Measurements from ENCODE around the gene NFASC.
A peak's percentile ranks its signal among the peaks of the same experiment; 100 is the strongest.

The NFASC gene

DNA sequence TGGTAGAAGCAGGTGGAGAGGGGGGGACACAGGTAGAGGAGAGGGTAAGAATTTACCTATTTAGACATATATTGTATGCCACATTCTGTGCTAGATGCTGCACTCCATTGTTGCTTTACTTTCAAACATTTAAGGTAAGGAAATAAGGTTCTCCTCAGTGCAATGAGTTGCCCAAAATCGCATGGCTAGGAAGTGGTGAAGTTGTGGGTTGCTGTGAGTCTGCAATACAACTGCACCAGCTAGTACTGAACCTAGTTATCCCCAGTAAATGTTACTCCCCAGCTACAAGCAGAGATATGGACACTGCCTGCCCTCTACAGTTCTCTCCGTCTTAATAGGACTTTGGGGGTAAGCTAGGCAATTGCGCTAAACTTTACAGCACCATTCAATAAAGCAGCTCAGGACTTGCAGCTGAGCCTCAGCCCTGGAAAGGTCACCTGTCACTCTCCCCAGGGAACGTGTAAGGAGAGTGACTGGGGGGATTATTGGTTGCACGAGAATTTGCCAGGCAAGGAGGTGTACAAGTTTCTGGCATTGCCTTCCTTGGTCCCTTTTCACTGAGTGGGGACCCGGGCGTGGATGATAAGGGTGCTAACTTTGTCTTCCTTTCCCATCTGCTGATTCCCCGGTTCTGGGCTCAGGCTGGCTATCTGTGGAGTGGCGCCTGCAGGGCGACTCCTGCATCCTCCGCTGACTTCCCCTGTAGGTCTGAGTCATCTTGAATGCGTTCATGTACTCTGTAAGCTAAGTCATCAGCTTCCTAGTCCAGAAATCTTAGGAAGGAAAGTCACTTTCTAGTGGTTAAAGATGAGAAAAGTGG is 101.1 kb downstream of the NFASC start:
- peaks cover 80 to 83% of the 10 kb centered on the region in 2 donors for H3K36me3 ChIP-seq (ENCODE audit: control insufficient read depth in 2 of 2, insufficient read depth in 2 of 2, low read length in 2 of 2)
- peak overlapping the region in 1 of 2 donors; percentile 13 for H3K9ac ChIP-seq (ENCODE audit: low read length in 2 of 2)
- no peak overlapping the region for H3K27ac ChIP-seq (ENCODE audit: low read length)
- H3K9me3 ChIP-seq (ENCODE audit: control insufficient read depth in 2 of 2, low read length in 2 of 2) = no peaks in the 10 kb centered on the region
- no peak overlapping the region for H3K4me3 ChIP-seq (ENCODE audit: low read length in 2 of 2)
- no peaks in the 10 kb centered on the region for H3K27me3 ChIP-seq (ENCODE audit: control insufficient read depth in 1 of 2, insufficient read depth in 2 of 2, low read length in 2 of 2)
- H3K4me1 ChIP-seq (ENCODE audit: control insufficient read depth, insufficient read depth, low read length) = no peaks in the 10 kb centered on the region

- H3K27ac ChIP-seq (ENCODE audit: low read length) = no peak overlapping the region
- no peak overlapping the region for H3K4me3 ChIP-seq (ENCODE audit: low read length in 2 of 2)
- no peaks in the 10 kb centered on the region for H3K9me3 ChIP-seq (ENCODE audit: control insufficient read depth in 2 of 2, low read length in 2 of 2)
- H3K27me3 ChIP-seq (ENCODE audit: control insufficient read depth in 1 of 2, insufficient read depth in 2 of 2, low read length in 2 of 2) = no peaks in the 10 kb centered on the region
- no peak overlapping the region for H3K9ac ChIP-seq (ENCODE audit: low read length in 2 of 2)
- no peaks in the 10 kb centered on the region for H3K4me1 ChIP-seq (ENCODE audit: control insufficient read depth, insufficient read depth, low read length)
- peaks cover 83 to 87% of the 10 kb centered on the region in 2 donors for H3K36me3 ChIP-seq (ENCODE audit: control insufficient read depth in 2 of 2, insufficient read depth in 2 of 2, low read length in 2 of 2)
Observed at GRCh38 chr1:204972426-204972825, 101.8 kb downstream of the NFASC start.

DNA sequence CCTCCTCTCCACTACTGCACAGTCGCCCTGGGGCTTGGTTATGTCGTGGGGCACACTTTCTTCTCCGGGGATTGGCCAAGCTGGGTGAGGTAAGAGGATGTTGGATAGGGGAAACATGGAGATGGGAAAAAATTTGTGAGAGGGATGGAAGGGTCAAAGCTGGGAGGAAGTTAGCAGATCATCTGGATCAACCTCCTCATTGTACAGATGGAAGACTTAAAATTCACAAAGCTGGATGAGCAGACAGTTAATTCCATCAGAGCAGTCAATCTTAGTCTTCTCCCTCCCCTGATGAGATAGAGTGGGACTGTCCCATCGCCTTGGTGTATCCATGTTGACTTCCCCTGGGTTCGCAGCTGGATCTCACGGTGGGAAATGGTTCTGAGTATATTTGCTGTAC is 102.8 kb downstream of the NFASC start:
- H3K9ac ChIP-seq (ENCODE audit: low read length in 2 of 2) = no peak overlapping the region
- H3K36me3 ChIP-seq (ENCODE audit: control insufficient read depth in 2 of 2, insufficient read depth in 2 of 2, low read length in 2 of 2) = peaks cover 84 to 86% of the 10 kb centered on the region in 2 donors
- H3K4me3 ChIP-seq (ENCODE audit: low read length in 2 of 2) = no peak overlapping the region
- H3K9me3 ChIP-seq (ENCODE audit: control insufficient read depth in 2 of 2, low read length in 2 of 2) = no peaks in the 10 kb centered on the region
- no peaks in the 10 kb centered on the region for H3K27me3 ChIP-seq (ENCODE audit: control insufficient read depth in 1 of 2, insufficient read depth in 2 of 2, low read length in 2 of 2)
- H3K27ac ChIP-seq (ENCODE audit: low read length) = no peak overlapping the region
- H3K4me1 ChIP-seq (ENCODE audit: control insufficient read depth, insufficient read depth, low read length) = no peaks in the 10 kb centered on the region

- Histone ChIP-seq H3K27me3 (ENCODE audit: control insufficient read depth in 1 of 2, insufficient read depth in 2 of 2, low read length in 2 of 2) (no peaks in the 10 kb centered on the region), H3K27ac (ENCODE audit: low read length) (no peak overlapping the region), H3K9me3 (ENCODE audit: control insufficient read depth in 2 of 2, low read length in 2 of 2) (no peaks in the 10 kb centered on the region), H3K4me3 (ENCODE audit: low read length in 2 of 2) (no peak overlapping the region), H3K36me3 (ENCODE audit: control insufficient read depth in 2 of 2, insufficient read depth in 2 of 2, low read length in 2 of 2) (peaks cover 80 to 86% of the 10 kb centered on the region in 2 donors), H3K9ac (ENCODE audit: low read length in 2 of 2) (no peak overlapping the region), H3K4me1 (ENCODE audit: control insufficient read depth, insufficient read depth, low read length) (no peaks in the 10 kb centered on the region)
Observed at GRCh38 chr1:204974327-204974726, 103.7 kb downstream of the NFASC start.

DNA sequence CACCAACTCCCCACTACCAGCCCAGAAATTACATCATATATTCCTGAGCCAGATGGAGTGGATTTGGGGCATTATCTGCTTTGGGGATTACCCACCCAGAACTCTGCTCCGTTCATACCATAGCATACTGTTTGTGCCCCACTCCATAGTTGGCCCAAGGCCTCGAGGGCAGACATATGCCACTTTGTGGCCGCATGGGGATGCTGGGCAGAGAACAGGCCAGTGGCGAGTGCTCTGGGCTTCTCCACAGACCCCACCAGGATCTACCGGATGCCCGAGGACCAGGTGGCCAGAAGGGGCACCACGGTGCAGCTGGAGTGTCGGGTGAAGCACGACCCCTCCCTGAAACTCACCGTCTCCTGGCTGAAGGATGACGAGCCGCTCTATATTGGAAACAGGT is 104.4 kb downstream of the NFASC start:
- Histone ChIP-seq H3K4me1 (ENCODE audit: control insufficient read depth, insufficient read depth, low read length) (no peaks in the 10 kb centered on the region), H3K36me3 (ENCODE audit: control insufficient read depth in 2 of 2, insufficient read depth in 2 of 2, low read length in 2 of 2) (peaks cover 76 to 89% of the 10 kb centered on the region in 2 donors)

DNA sequence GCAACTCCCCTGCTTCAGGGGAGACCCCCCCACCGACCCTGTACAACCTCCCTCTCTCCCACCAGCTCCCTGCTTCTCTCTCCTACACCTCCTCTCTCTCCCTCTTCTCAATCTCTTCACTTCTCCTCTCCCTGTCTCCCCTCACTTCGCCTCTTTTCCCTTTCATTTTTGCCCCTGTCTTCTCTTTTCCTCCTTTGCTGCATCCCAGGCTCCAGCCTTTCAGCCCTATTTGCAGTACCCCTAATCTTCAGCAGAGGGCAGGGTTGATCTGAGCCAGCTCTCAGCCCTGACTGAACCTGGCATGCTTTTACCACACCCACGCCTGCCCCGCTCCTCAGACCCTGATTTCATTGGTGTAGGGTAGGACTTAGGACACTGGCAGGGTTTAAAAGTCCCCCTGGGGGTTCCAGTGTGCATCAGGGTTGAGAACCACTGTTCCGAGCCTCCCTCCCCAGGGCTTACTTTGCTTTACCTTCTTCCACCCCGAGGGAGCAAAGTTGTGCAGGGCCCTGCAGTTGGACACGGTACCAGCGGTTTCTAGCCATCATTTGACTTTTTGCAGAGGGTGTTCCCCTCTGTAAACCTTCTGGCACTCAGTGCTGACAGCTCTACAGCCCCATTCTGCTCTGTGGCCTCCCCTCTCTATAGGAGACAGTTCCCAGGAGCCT is 105.0 kb downstream of the NFASC start:
- Histone ChIP-seq H3K27ac (ENCODE audit: low read length) (no peak overlapping the region), H3K27me3 (ENCODE audit: control insufficient read depth in 1 of 2, insufficient read depth in 2 of 2, low read length in 2 of 2) (no peaks in the 10 kb centered on the region), H3K36me3 (ENCODE audit: control insufficient read depth in 2 of 2, insufficient read depth in 2 of 2, low read length in 2 of 2) (peaks cover 74 to 91% of the 10 kb centered on the region in 2 donors), H3K4me1 (ENCODE audit: control insufficient read depth, insufficient read depth, low read length) (peaks cover 4% of the 10 kb centered on the region), H3K9ac (ENCODE audit: low read length in 2 of 2) (no peak overlapping the region), H3K4me3 (ENCODE audit: low read length in 2 of 2) (no peak overlapping the region), H3K9me3 (ENCODE audit: control insufficient read depth in 2 of 2, low read length in 2 of 2) (no peaks in the 10 kb centered on the region)

More for the DNA sequence above, 104.4 kb downstream of the NFASC start:
- H3K9ac ChIP-seq (ENCODE audit: low read length in 2 of 2) = no peak overlapping the region
- no peaks in the 10 kb centered on the region for H3K9me3 ChIP-seq (ENCODE audit: control insufficient read depth in 2 of 2, low read length in 2 of 2)
- no peak overlapping the region for H3K4me3 ChIP-seq (ENCODE audit: low read length in 2 of 2)
- H3K27me3 ChIP-seq (ENCODE audit: control insufficient read depth in 1 of 2, insufficient read depth in 2 of 2, low read length in 2 of 2) = no peaks in the 10 kb centered on the region
- H3K27ac ChIP-seq (ENCODE audit: low read length) = no peak overlapping the region

DNA sequence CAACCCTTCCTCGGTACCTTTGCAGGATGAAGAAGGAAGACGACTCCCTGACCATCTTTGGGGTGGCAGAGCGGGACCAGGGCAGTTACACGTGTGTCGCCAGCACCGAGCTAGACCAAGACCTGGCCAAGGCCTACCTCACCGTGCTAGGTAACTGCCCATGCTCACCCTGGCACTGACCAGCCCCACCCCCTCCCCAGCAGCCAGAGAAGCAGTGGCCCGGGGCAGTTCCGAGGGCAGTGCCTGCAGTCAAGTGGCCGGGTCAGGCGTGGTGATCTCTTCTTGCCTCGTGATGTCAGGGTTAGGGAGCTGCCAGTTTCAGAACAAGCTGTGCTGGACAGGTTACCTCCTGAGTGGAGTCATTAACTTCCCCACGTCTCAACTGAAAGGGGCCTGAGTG is 106.0 kb downstream of the NFASC start:
- Histone ChIP-seq H3K4me3 (ENCODE audit: low read length in 2 of 2) (no peak overlapping the region), H3K27ac (ENCODE audit: low read length) (no peak overlapping the region), H3K36me3 (ENCODE audit: control insufficient read depth in 2 of 2, insufficient read depth in 2 of 2, low read length in 2 of 2) (peaks cover 70 to 87% of the 10 kb centered on the region in 2 donors), H3K27me3 (ENCODE audit: control insufficient read depth in 1 of 2, insufficient read depth in 2 of 2, low read length in 2 of 2) (no peaks in the 10 kb centered on the region), H3K9ac (ENCODE audit: low read length in 2 of 2) (no peak overlapping the region), H3K4me1 (ENCODE audit: control insufficient read depth, insufficient read depth, low read length) (peaks cover 6% of the 10 kb centered on the region), H3K9me3 (ENCODE audit: control insufficient read depth in 2 of 2, low read length in 2 of 2) (no peaks in the 10 kb centered on the region)

GRCh38 chr1:204977318-204977717 is 106.7 kb downstream of the NFASC start:
- H3K36me3 ChIP-seq (ENCODE audit: control insufficient read depth in 2 of 2, insufficient read depth in 2 of 2, low read length in 2 of 2) = peaks cover 70 to 87% of the 10 kb centered on the region in 2 donors
- no peaks in the 10 kb centered on the region for H3K9me3 ChIP-seq (ENCODE audit: control insufficient read depth in 2 of 2, low read length in 2 of 2)
- peaks cover 6% of the 10 kb centered on the region for H3K4me1 ChIP-seq (ENCODE audit: control insufficient read depth, insufficient read depth, low read length)
- no peak overlapping the region for H3K9ac ChIP-seq (ENCODE audit: low read length in 2 of 2)
- no peak overlapping the region for H3K4me3 ChIP-seq (ENCODE audit: low read length in 2 of 2)
- H3K27ac ChIP-seq (ENCODE audit: low read length) = no peak overlapping the region
- no peaks in the 10 kb centered on the region for H3K27me3 ChIP-seq (ENCODE audit: control insufficient read depth in 1 of 2, insufficient read depth in 2 of 2, low read length in 2 of 2)

DNA sequence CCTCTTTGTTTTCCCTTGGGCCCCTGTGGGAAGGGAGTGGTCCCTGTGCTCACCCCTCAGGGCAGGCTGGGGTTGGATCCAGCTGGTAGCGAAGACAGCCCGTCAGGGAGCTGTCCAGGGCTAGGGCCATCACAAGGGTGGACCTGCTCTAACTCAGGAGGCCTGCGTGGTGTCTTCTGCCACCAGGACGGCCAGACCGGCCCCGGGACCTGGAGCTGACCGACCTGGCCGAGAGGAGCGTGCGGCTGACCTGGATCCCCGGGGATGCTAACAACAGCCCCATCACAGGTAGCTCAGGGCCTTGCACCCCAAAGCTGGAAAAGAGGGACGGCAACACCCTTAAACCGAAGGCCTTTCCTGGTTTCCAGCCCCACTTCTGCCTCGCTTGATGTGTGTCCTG is 108.1 kb downstream of the NFASC start:
- H3K36me3 ChIP-seq (ENCODE audit: control insufficient read depth in 2 of 2, insufficient read depth in 2 of 2, low read length in 2 of 2) = peaks cover 68 to 86% of the 10 kb centered on the region in 2 donors

GRCh38 chr1:204979306-204979705 is 108.6 kb downstream of the NFASC start:
- Histone ChIP-seq H3K9me3 (ENCODE audit: control insufficient read depth in 2 of 2, low read length in 2 of 2) (no peaks in the 10 kb centered on the region), H3K4me3 (ENCODE audit: low read length in 2 of 2) (no peak overlapping the region), H3K4me1 (ENCODE audit: control insufficient read depth, insufficient read depth, low read length) (peaks cover 6% of the 10 kb centered on the region), H3K36me3 (ENCODE audit: control insufficient read depth in 2 of 2, insufficient read depth in 2 of 2, low read length in 2 of 2) (peaks cover 65 to 84% of the 10 kb centered on the region in 2 donors), H3K27ac (ENCODE audit: low read length) (no peak overlapping the region), H3K9ac (ENCODE audit: low read length in 2 of 2) (no peak overlapping the region), H3K27me3 (ENCODE audit: control insufficient read depth in 1 of 2, insufficient read depth in 2 of 2, low read length in 2 of 2) (no peaks in the 10 kb centered on the region)

More for the DNA sequence above, 108.1 kb downstream of the NFASC start:
- no peaks in the 10 kb centered on the region for H3K9me3 ChIP-seq (ENCODE audit: control insufficient read depth in 2 of 2, low read length in 2 of 2)
- no peak overlapping the region for H3K27ac ChIP-seq (ENCODE audit: low read length)
- no peaks in the 10 kb centered on the region for H3K27me3 ChIP-seq (ENCODE audit: control insufficient read depth in 1 of 2, insufficient read depth in 2 of 2, low read length in 2 of 2)
- H3K4me3 ChIP-seq (ENCODE audit: low read length in 2 of 2) = no peak overlapping the region
- peaks cover 6% of the 10 kb centered on the region for H3K4me1 ChIP-seq (ENCODE audit: control insufficient read depth, insufficient read depth, low read length)
- no peak overlapping the region for H3K9ac ChIP-seq (ENCODE audit: low read length in 2 of 2)

Data from stomach smooth muscle (tissue), 2 donors.